Ishikawa (cell line): ENCODE measurements around the gene CD101.

Source experiments
- CEBPB ChIP-seq: IDR thresholded peaks from 2 replicates; pipeline ENCODE4 v1.6.1; 2012
- CREB1 ChIP-seq: IDR thresholded peaks from 2 replicates; pipeline ENCODE4 v1.6.1; 2012; ENCODE audit warnings: low read depth
- EGR1 ChIP-seq: IDR thresholded peaks from 2 replicates; pipeline ENCODE4 v1.6.1; 2012
- EP300 ChIP-seq: IDR thresholded peaks from 2 replicates; pipeline ENCODE4 v1.6.1; 2012; ENCODE audit warnings: borderline replicate concordance
- FOXM1 ChIP-seq: IDR thresholded peaks from 2 replicates; pipeline ENCODE4 v1.6.1; 2012; ENCODE audit warnings: low read depth, borderline replicate concordance
- NFIC ChIP-seq: IDR thresholded peaks from 2 replicates; pipeline ENCODE4 v1.6.1; 2012
- RAD21 ChIP-seq: IDR thresholded peaks from 2 replicates; pipeline ENCODE4 v1.6.1; 2012; ENCODE audit warnings: low read depth
- TAF1 ChIP-seq: IDR thresholded peaks from 2 replicates; pipeline ENCODE4 v1.6.1; 2012; ENCODE audit warnings: low read depth, mild to moderate bottlenecking
- TCF12 ChIP-seq: IDR thresholded peaks from 2 replicates; pipeline ENCODE4 v1.6.1; 2012; ENCODE audit warnings: low read depth
- TEAD4 ChIP-seq: IDR thresholded peaks from 2 replicates; pipeline ENCODE4 v1.6.1; 2012
- USF1 ChIP-seq: IDR thresholded peaks from 2 replicates; pipeline ENCODE4 v1.6.1; 2012
- YY1 ChIP-seq: IDR thresholded peaks from 2 replicates; pipeline ENCODE4 v1.6.1; 2012; ENCODE audit warnings: low read depth
- ZBTB7A ChIP-seq: IDR thresholded peaks from 2 replicates; pipeline ENCODE4 v1.6.1; 2012; ENCODE audit warnings: low read depth
- TF ChIP-seq, protein P1 (sequence below): IDR thresholded peaks from 2 replicates; pipeline ENCODE4 v1.6.1; 2012; ENCODE audit warnings: low read depth, mild to moderate bottlenecking
- TF ChIP-seq, protein P2 (sequence below): IDR thresholded peaks from 2 replicates; pipeline ENCODE4 v1.6.1; 2012

CD101 gene

DNA sequence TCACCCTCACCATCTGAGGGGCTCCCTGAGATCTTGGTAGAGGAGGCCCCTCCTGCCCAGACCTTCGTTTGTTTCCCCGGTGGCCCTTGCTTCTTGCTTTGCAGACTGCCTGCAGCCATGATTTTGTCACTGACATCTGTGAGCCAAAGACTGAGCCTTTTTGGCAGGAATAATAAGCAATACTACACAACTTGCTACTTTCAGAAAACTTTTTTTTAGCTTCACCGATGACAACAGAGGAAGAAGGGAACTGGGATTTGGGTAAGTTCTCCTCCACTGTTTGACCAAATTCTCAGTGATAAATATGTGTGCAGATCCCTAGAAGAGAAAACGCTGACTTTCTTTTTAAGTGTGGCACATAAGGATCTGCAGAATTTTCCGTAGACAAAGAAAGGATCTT is 11.7 kb upstream of the CD101 start:
- no peak for TF ChIP-seq EGR1
- TF ChIP-seq TCF12, result no peak
- TF ChIP-seq RAD21, result no peak
- TF ChIP-seq NFIC, result no peak
- TF ChIP-seq, protein P1, sequence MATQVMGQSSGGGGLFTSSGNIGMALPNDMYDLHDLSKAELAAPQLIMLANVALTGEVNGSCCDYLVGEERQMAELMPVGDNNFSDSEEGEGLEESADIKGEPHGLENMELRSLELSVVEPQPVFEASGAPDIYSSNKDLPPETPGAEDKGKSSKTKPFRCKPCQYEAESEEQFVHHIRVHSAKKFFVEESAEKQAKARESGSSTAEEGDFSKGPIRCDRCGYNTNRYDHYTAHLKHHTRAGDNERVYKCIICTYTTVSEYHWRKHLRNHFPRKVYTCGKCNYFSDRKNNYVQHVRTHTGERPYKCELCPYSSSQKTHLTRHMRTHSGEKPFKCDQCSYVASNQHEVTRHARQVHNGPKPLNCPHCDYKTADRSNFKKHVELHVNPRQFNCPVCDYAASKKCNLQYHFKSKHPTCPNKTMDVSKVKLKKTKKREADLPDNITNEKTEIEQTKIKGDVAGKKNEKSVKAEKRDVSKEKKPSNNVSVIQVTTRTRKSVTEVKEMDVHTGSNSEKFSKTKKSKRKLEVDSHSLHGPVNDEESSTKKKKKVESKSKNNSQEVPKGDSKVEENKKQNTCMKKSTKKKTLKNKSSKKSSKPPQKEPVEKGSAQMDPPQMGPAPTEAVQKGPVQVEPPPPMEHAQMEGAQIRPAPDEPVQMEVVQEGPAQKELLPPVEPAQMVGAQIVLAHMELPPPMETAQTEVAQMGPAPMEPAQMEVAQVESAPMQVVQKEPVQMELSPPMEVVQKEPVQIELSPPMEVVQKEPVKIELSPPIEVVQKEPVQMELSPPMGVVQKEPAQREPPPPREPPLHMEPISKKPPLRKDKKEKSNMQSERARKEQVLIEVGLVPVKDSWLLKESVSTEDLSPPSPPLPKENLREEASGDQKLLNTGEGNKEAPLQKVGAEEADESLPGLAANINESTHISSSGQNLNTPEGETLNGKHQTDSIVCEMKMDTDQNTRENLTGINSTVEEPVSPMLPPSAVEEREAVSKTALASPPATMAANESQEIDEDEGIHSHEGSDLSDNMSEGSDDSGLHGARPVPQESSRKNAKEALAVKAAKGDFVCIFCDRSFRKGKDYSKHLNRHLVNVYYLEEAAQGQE, result no peak
- no peak for TF ChIP-seq USF1
- no peak for TF ChIP-seq YY1
- TF ChIP-seq CREB1, result no peak
- TF ChIP-seq ZBTB7A, result no peak
- TF ChIP-seq TAF1, result no peak
- TF ChIP-seq FOXM1, result no peak
- no peak for TF ChIP-seq TEAD4
- no peak for TF ChIP-seq CEBPB
- TF ChIP-seq EP300, result no peak
- TF ChIP-seq, protein P2, sequence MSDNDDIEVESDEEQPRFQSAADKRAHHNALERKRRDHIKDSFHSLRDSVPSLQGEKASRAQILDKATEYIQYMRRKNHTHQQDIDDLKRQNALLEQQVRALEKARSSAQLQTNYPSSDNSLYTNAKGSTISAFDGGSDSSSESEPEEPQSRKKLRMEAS, result no peak

- TF ChIP-seq YY1 (no peak), FOXM1 (no peak), RAD21 (no peak), EP300 (no peak), CREB1 (no peak), CEBPB (no peak), TEAD4 (no peak), TCF12 (no peak), USF1 (no peak)
- TF ChIP-seq, protein P1, result no peak
- TF ChIP-seq, protein P2, result no peak
Measured at GRCh38 chr1:116990612-116991151, 10.9 kb upstream of the CD101 start.

GRCh38 chr1:116991171-116991845 is 10.3 kb upstream of the CD101 start:
- TF ChIP-seq TCF12 (no peak), FOXM1 (no peak), EP300 (no peak), NFIC (no peak), CEBPB (no peak), EGR1 (no peak), RAD21 (no peak), TEAD4 (no peak), CREB1 (no peak), TAF1 (no peak), YY1 (no peak), ZBTB7A (no peak), USF1 (no peak)
- TF ChIP-seq, protein P1, result no peak
- TF ChIP-seq, protein P2, result no peak

DNA sequence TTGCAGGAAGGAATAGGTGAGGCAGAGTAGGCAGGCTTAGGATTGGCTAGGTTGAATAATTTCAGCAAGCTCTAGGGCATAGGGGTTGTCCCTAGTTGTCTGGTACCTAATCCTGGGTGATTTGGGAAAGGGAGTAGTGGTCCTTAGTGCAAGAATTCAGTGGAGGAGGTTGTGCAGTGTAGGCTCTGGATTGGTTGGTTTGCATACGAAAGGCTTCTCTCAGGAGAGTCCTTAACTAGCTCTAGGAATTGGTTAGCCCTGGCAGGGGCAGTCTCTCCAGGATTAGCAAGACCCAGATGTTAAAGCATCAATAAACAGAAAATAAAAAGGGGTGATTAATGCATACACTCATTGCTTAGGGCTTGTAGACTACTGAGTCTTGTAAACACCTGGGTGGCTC is 9.6 kb upstream of the CD101 start:
- no peak for TF ChIP-seq EP300
- no peak for TF ChIP-seq TEAD4
- no peak for TF ChIP-seq TCF12
